Esophagus muscularis mucosa (tissue), 4 donors: Measurements from ENCODE around the gene ALDH18A1. TPM values are rescaled to one million over a fixed set of nuclear protein-coding genes. Genes with fewer than 3 reads are reported as not detected.
A peak's percentile ranks its signal among the peaks of the same experiment; 100 is the strongest.

Experiments used
- DNase-seq: peaks from one replicate; pipeline ENCODE4 v3.0.0-alpha.2; 2017; ENCODE audit errors: extremely low spot score
- H3K27ac ChIP-seq, 4 donors: fragments of 200-600 bp; sonication (generic); replicated peaks in 1 of 4; 1 replicate in 3 of 4; 2 replicates in 1 of 4; pipeline ENCODE4 v1.5.1; 2016 to 2019; ENCODE audit warnings: mild to moderate bottlenecking in 1 of 4
- H3K27me3 ChIP-seq, 4 donors: fragments of 200-600 bp; sonication (generic); one replicate each; pipeline versions ENCODE4 v1.5.1 to v1.6.0; 2016 to 2019
- H3K36me3 ChIP-seq, 4 donors: fragments of 200-600 bp; sonication (generic); one replicate each; pipeline ENCODE4 v1.5.1; 2016 to 2019
- H3K4me1 ChIP-seq, 4 donors: fragments of 200-600 bp; sonication (generic); one replicate each; pipeline ENCODE4 v1.5.1; 2016 to 2019
- H3K4me3 ChIP-seq, 4 donors: fragments of 200-600 bp; sonication (generic); 1 replicate in 2 of 4; 2 replicates in 2 of 4; pipeline ENCODE4 v1.5.1; 2016 to 2019; ENCODE audit warnings: mild to moderate bottlenecking in 4 of 4, moderate library complexity in 1 of 4
- H3K9me3 ChIP-seq, 4 donors: fragments of 200-600 bp; sonication (generic); 1 replicate in 3 of 4; 2 replicates in 1 of 4; pipeline ENCODE4 v1.5.1; 2016 to 2019
- EP300 ChIP-seq: sonication (generic); formaldehyde crosslinking; IDR thresholded peaks from one replicate; pipeline ENCODE4 v1.6.1; 2017; ENCODE audit warnings: antibody characterized with exemption
- POLR2A ChIP-seq: fragments of 450-650 bp; IDR thresholded peaks from one replicate; pipeline ENCODE4 v1.6.1; 2017; ENCODE audit warnings: antibody characterized with exemption, moderate library complexity, mild to moderate bottlenecking, low read depth
- POLR2AphosphoS5 ChIP-seq, 2 donors: sonication (generic); formaldehyde crosslinking; IDR thresholded peaks; one replicate each; pipeline ENCODE4 v1.6.1; 2017; ENCODE audit warnings: antibody characterized with exemption in 2 of 2
- WGBS: methylation state at CpG from one replicate; pipeline ENCODE4 v1.1.5; 2018; 5-methylcytosine and 5-hydroxymethylcytosine counted together
- intact Hi-C: fragments of 100-400 bp; cut with DNase I; formaldehyde crosslinking; loops from one replicate; pipeline ENCODE4 v1.15.1; 2023
- total RNA-seq, 4 donors: library from RNA; depleted of rRNA; stranded (reverse); fragments of >200 nt; gene quantifications; one replicate each; pipeline versions ENCODE4 v1.1.0 to v1.2.1, GENCODE V29; 2016
- TF ChIP-seq, protein P1 (sequence below), 3 experiments: fragments of 200-600 bp in 2 of 3; fragments of 450-650 bp in 1 of 3; sonication (generic) in 2 of 3; IDR thresholded peaks; one replicate each; pipeline ENCODE4 v1.5.1; 2017 to 2019; ENCODE audit warnings: antibody characterized with exemption in 3 of 3, mild to moderate bottlenecking in 2 of 3, moderate library complexity in 1 of 3

The ALDH18A1 gene
- total RNA-seq, 4 donors from 2014 or later: 13.7 to 27.7 (median 21.8) TPM

DNA sequence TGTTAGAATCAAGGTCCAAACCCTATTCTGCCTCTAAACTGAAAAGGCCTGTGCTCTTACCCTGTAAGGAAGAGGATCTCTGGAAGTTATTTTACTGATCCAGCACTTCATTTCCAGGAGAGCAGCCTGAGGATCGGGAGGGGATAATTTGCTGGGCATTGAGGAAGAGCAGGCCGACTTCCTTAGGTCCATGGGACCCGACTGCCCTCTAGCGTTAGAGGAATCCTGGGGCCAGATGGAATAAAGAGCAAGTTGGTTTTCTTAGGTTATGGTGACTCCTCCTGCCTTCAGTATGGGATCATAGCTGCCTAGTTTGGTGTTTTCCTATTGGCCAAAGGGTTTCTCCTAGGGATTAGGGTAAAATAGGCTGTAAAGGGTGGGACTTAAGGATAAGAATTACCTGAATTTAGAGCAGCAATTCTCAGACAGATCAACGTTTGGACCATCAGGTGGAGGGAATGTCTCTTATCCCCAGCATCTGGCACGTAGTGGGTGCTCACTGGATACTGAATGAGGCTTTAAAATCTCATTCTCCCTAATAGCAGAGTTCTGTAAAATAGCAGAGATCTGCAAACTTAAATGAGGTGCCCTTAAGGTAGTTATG, 55.3 kb downstream of the ALDH18A1 start:
- Histone ChIP-seq H3K9me3 (no peaks in the 10 kb centered on the region), H3K27ac (peak overlapping the region; percentile 85 to 91 (median 87)), H3K4me1 (peaks cover 22 to 53% (median 44%) of the 10 kb centered on the region in 4 donors), H3K36me3 (peaks cover 0 to 9% (median 0%) of the 10 kb centered on the region in 4 donors), H3K27me3 (no peaks in the 10 kb centered on the region), H3K4me3 (no peak overlapping the region)
- DNase-seq: peak; percentile 94
- TF ChIP-seq POLR2AphosphoS5 (IDR thresholded peaks at IDR 0.05) (peak; percentile 76 to 84), POLR2A (no peak), EP300 (no peak)
- TF ChIP-seq, protein P1, sequence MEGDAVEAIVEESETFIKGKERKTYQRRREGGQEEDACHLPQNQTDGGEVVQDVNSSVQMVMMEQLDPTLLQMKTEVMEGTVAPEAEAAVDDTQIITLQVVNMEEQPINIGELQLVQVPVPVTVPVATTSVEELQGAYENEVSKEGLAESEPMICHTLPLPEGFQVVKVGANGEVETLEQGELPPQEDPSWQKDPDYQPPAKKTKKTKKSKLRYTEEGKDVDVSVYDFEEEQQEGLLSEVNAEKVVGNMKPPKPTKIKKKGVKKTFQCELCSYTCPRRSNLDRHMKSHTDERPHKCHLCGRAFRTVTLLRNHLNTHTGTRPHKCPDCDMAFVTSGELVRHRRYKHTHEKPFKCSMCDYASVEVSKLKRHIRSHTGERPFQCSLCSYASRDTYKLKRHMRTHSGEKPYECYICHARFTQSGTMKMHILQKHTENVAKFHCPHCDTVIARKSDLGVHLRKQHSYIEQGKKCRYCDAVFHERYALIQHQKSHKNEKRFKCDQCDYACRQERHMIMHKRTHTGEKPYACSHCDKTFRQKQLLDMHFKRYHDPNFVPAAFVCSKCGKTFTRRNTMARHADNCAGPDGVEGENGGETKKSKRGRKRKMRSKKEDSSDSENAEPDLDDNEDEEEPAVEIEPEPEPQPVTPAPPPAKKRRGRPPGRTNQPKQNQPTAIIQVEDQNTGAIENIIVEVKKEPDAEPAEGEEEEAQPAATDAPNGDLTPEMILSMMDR (IDR thresholded peaks at IDR 0.05): peak; percentile 90 to 98 (median 96)
- intact Hi-C loops: loop anchor here (2.0 to 5.0 kb wide), 2 partner anchors 169 to 224 kb away; no protein-coding TSS in a partner anchor
- WGBS: 18% methylated on average over 6 of the region's 6 CpGs

DNA sequence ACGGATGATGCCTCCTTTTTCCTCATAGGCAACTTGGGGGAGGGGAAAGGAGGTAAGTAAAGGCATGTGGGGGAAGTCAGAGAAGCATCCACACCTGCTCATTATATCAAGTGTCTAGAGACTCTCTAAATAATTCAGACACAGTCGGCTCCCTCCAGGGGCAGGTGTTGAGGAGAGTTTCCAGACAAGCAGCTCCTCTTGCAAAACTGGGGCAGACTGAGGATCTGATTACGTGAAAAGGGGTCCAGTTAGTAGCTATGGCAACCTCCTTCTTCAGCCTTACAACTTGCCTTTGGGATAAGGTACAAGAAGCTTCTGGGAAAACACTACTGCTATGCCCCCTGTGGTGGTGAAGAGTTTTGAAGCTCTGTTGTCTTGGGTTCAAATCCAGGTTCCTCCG, 56.4 kb downstream of the ALDH18A1 start:
- H3K27ac ChIP-seq: peak overlapping the region in 3 of 4 donors; percentile 2 to 91 (median 85)
- peaks cover 16 to 42% (median 33%) of the 10 kb centered on the region in 4 donors for H3K4me1 ChIP-seq
- H3K4me3 ChIP-seq: no peak overlapping the region
- intact Hi-C loops: loop anchor here (2.0 to 5.0 kb wide), 2 partner anchors 168 to 223 kb away; no protein-coding TSS in a partner anchor
- no peaks in the 10 kb centered on the region for H3K27me3 ChIP-seq
- TF ChIP-seq, protein P1 (IDR thresholded peaks at IDR 0.05): no peak
- no peak for TF ChIP-seq POLR2A
- TF ChIP-seq EP300: no peak
- TF ChIP-seq POLR2AphosphoS5 (IDR thresholded peaks at IDR 0.05): no peak
- WGBS: 68% methylated on average over 4 of the region's 4 CpGs
- H3K36me3 ChIP-seq: no peaks in the 10 kb centered on the region
- no peak for DNase-seq
- H3K9me3 ChIP-seq: no peaks in the 10 kb centered on the region

DNA sequence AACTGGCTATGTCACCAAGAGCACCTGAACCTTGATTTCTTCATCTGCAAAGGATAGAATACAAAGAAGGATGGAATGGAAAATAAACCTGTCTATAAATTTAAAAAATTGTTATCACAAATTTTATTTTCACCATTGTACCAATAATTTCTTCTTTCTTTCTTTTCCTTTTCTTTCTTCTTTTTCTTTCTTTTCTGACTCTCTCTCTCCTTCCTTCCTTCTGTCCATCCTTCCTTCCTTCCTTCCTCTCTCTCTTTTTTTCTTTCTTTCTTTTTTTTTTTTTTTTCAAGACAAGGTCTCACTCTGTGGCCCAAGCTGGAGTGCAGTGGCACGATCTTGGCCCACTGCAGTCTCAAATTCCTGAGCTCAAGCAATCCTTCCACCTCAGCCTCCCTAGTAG, 58.7 kb downstream of the ALDH18A1 start:
- WGBS: 90% methylated on average over 1 of the region's 1 CpG
- no peak for TF ChIP-seq POLR2AphosphoS5 (IDR thresholded peaks at IDR 0.05)
- no peak for TF ChIP-seq POLR2A
- TF ChIP-seq, protein P1 (IDR thresholded peaks at IDR 0.05): no peak
- TF ChIP-seq EP300: no peak

DNA sequence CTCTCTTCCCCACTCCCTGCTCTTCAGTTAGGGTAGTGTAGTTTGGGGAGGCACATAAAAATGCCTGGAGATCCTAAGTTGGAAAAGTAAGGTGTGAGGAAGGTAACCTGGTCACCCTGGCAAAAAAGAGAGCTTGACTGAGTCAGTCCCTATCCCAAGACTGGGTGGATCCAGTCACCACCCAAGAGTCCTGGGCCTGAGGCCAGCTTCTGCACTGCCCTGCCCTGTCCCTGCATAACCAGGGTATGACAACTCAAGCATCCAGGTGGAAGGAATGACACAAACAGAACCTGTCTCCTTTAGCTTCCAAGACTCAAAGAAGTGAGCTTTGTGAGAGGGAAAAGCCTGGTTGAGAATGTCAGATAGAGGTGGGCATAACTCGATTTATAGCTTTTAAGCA, 68.5 kb downstream of the ALDH18A1 start:
- no peak overlapping the region for H3K27ac ChIP-seq
- no peak overlapping the region for H3K4me3 ChIP-seq
- DNase-seq: no peak
- intact Hi-C loops: no loop called here
- no peaks in the 10 kb centered on the region for H3K36me3 ChIP-seq
- H3K27me3 ChIP-seq: no peaks in the 10 kb centered on the region
- no peaks in the 10 kb centered on the region for H3K9me3 ChIP-seq
- WGBS: 100% methylated on average over 1 of the region's 1 CpG
- TF ChIP-seq POLR2A: no peak
- TF ChIP-seq, protein P1 (IDR thresholded peaks at IDR 0.05): no peak
- TF ChIP-seq EP300: no peak
- no peak for TF ChIP-seq POLR2AphosphoS5 (IDR thresholded peaks at IDR 0.05)
- no peaks in the 10 kb centered on the region for H3K4me1 ChIP-seq

More for the DNA sequence above, 58.7 kb downstream of the ALDH18A1 start:
- no peak for DNase-seq
- no peak overlapping the region for H3K4me3 ChIP-seq
- intact Hi-C loops: loop anchor here (10.0 kb wide), 1 partner anchor 103 kb away; no protein-coding TSS in a partner anchor
- no peaks in the 10 kb centered on the region for H3K9me3 ChIP-seq
- no peaks in the 10 kb centered on the region for H3K27me3 ChIP-seq
- peaks cover 6 to 27% (median 14%) of the 10 kb centered on the region in 4 donors for H3K4me1 ChIP-seq
- H3K27ac ChIP-seq: no peak overlapping the region
- H3K36me3 ChIP-seq: no peaks in the 10 kb centered on the region
